ENCODE results near the gene MIGA1. TPM values are rescaled to one million over a fixed set of nuclear protein-coding genes. Genes with fewer than 3 reads are reported as not detected.

Gene MIGA1
- total and polyA plus RNA-seq, 7 donors, result 1.2 to 22.2 (median 18.8) TPM

GRCh38 chr1:77757603-77758002 lies 21.8 kb upstream of the MIGA1 start:
- Histone ChIP-seq H3K9me3 (no peaks in the 10 kb centered on the region), H3K27ac (peak overlapping the region in 3 of 4 donors; percentile 90 to 96 (median 93)), H3K36me3 (no peaks in the 10 kb centered on the region), H3K4me3 (no peak overlapping the region), H3K27me3 (no peaks in the 10 kb centered on the region), H3K4me1 (peaks cover 0 to 36% (median 19%) of the 10 kb centered on the region in 4 donors)
- no peak for TF ChIP-seq EP300 (IDR thresholded peaks at IDR 0.05)
- DNase-seq, result no peak
- intact Hi-C loops (cut with DNase I), result loop anchor here (5.0 kb wide), 1 partner anchor 75 kb away; the partner anchor contains the start of gene ZZZ3
- 65 to 71% methylated on average over 2 of the region's 2 CpGs for WGBS, 2 donors

GRCh38 chr1:77759071-77760028 lies 20.1 kb upstream of the MIGA1 start, which contains the start of gene USP33:
Gene USP33, minus strand, starts transcription at chr1:77759852. Its CDS starts 18,155 bp downstream, at chr1:77741697.
- TF ChIP-seq EP300 (IDR thresholded peaks at IDR 0.05) (no peak), POLR2AphosphoS5 (IDR thresholded peaks at IDR 0.05) (peak; percentile 66 to 91 (median 89)), CTCF (IDR thresholded peaks at IDR 0.05) (no peak), POLR2A (IDR thresholded peaks at IDR 0.05) (peak; percentile 60 to 76)
- intact Hi-C loops (cut with DNase I), result loop anchor here (5.0 kb wide), 1 partner anchor 77 kb away; the partner anchor contains the start of gene ZZZ3
- WGBS, 2 donors, result 0 to 1% methylated on average over 79 of the region's 79 CpGs
- DNase-seq, result peak; percentile 91
- Histone ChIP-seq H3K27me3 (no peaks in the 10 kb centered on the region), H3K4me3 (peak within 1 kb of the TSS; percentile 84 to 99 (median 91)), H3K27ac (peak within 1 kb of the TSS; percentile 89 to 96 (median 92)), H3K9me3 (no peaks in the 10 kb centered on the region), H3K4me1 (peaks cover 0 to 34% (median 19%) of the 10 kb centered on the region in 4 donors), H3K36me3 (no peaks in the 10 kb centered on the region)

- intact Hi-C loops (cut with DNase I), result no loop called here
- Histone ChIP-seq H3K9me3 (no peaks in the 10 kb centered on the region), H3K27ac (no peak overlapping the region), H3K4me3 (no peak overlapping the region), H3K36me3 (no peaks in the 10 kb centered on the region), H3K4me1 (peaks cover 0 to 17% (median 12%) of the 10 kb centered on the region in 4 donors), H3K27me3 (no peaks in the 10 kb centered on the region)
- TF ChIP-seq EP300 (IDR thresholded peaks at IDR 0.05) (no peak), CTCF (IDR thresholded peaks at IDR 0.05) (no peak), POLR2A (IDR thresholded peaks at IDR 0.05) (no peak), POLR2AphosphoS5 (IDR thresholded peaks at IDR 0.05) (no peak)
- WGBS, 2 donors, result 28 to 49% methylated on average over 1 of the region's 1 CpG
- DNase-seq, result no peak
Observed at GRCh38 chr1:77762072-77762476, 17.4 kb upstream of the MIGA1 start.

- H3K4me1 ChIP-seq, result no peaks in the 10 kb centered on the region
- H3K36me3 ChIP-seq, result no peaks in the 10 kb centered on the region
- H3K4me3 ChIP-seq, result no peak overlapping the region
- no peak overlapping the region for H3K27ac ChIP-seq
- H3K27me3 ChIP-seq, result no peaks in the 10 kb centered on the region
- no peak for DNase-seq
- intact Hi-C loops (cut with DNase I), result no loop called here
- H3K9me3 ChIP-seq, result no peaks in the 10 kb centered on the region
- TF ChIP-seq POLR2AphosphoS5 (IDR thresholded peaks at IDR 0.05) (no peak), POLR2A (IDR thresholded peaks at IDR 0.05) (no peak), EP300 (IDR thresholded peaks at IDR 0.05) (no peak), CTCF (IDR thresholded peaks at IDR 0.05) (no peak)
- WGBS, 2 donors, result 65 to 92% methylated on average over 4 of the region's 4 CpGs
Observed at GRCh38 chr1:77768006-77768405, 11.4 kb upstream of the MIGA1 start.

Data from sigmoid colon (tissue), 7 donors.